Testis (tissue), 3 donors: ENCODE measurements around the gene LPAR5. TPM values are rescaled to one million over a fixed set of nuclear protein-coding genes. Genes with fewer than 3 reads are reported as not detected.

Source experiments
- DNase-seq: peaks from one replicate; pipeline ENCODE4 v3.0.0-alpha.2; 2019
- H3K27ac ChIP-seq, 2 donors: fragments of 200-600 bp; sonication (generic); one replicate each; pipeline ENCODE4 v1.5.1; 2019
- H3K27me3 ChIP-seq: fragments of 200-600 bp; sonication (generic); one replicate; pipeline ENCODE4 v1.5.1; 2019
- H3K36me3 ChIP-seq: fragments of 200-600 bp; sonication (generic); one replicate; pipeline ENCODE4 v1.5.1; 2017; ENCODE audit warnings: low read depth; ENCODE audit errors: missing control alignments
- H3K4me1 ChIP-seq: fragments of 200-600 bp; sonication (generic); one replicate; pipeline ENCODE4 v1.5.1; 2019
- H3K4me3 ChIP-seq, 2 donors: fragments of 200-600 bp; sonication (generic); one replicate each; pipeline ENCODE4 v1.5.1; 2017 to 2019
- H3K9me3 ChIP-seq: fragments of 200-600 bp; sonication (generic); one replicate; pipeline ENCODE4 v1.5.1; 2017
- CTCF ChIP-seq, 3 experiments: fragments of 450-650 bp in 2 of 3; fragments of 200-600 bp in 1 of 3; sonication (generic) in 1 of 3; IDR thresholded peaks; one replicate each; pipeline ENCODE4 v1.5.1; 2016 to 2019; ENCODE audit warnings: antibody characterized with exemption in 3 of 3, mild to moderate bottlenecking in 2 of 3, moderate library complexity in 1 of 3
- POLR2A ChIP-seq: fragments of 450-650 bp; IDR thresholded peaks from one replicate; pipeline ENCODE4 v1.6.1; 2017; ENCODE audit warnings: antibody characterized with exemption, mild to moderate bottlenecking, moderate library complexity
- WGBS, 2 donors: methylation state at CpG; one replicate each; pipeline ENCODE4 v1.1.5; 2018; 5-methylcytosine and 5-hydroxymethylcytosine counted together
- intact Hi-C: fragments of 100-400 bp; cut with DNase I; formaldehyde crosslinking; loops from one replicate; pipeline ENCODE4 v1.15.1; 2023; ENCODE audit warnings: low total_unique reads
- polyA plus RNA-seq: library from polyadenylated mRNA; stranded (reverse); fragments of 350-450 nt; fragmentation: Illumina TruSeq; extraction: RNeasy Lipid Tissue Mini Kit (QIAGEN cat#74804); gene quantifications from one replicate; pipeline ENCODE4 v1.2.3, GENCODE V29; 2014; ENCODE audit warnings: low read depth, low replicate concordance; ENCODE audit not compliant: insufficient read depth
- total RNA-seq, 2 donors: library from RNA; depleted of rRNA; stranded (reverse); fragments of >200 nt; gene quantifications; one replicate each; pipeline ENCODE4 v1.2.3, GENCODE V29; 2016

The LPAR5 gene
- total and polyA plus RNA-seq, 3 donors from 2014 or later: 1.5 to 3.1 (median 2.4) TPM

GRCh38 chr12:6630736-6631135, 5.0 kb downstream of the LPAR5 start:
- intact Hi-C loops: no loop called here
- TF ChIP-seq POLR2A (no peak), CTCF (IDR thresholded peaks at IDR 0.05) (no peak)
- no peaks in the 10 kb centered on the region for H3K27me3 ChIP-seq
- H3K27ac ChIP-seq: no peak overlapping the region
- no peaks in the 10 kb centered on the region for H3K36me3 ChIP-seq
- no peak overlapping the region for H3K4me3 ChIP-seq
- H3K4me1 ChIP-seq: peaks cover 12% of the 10 kb centered on the region
- H3K9me3 ChIP-seq: no peaks in the 10 kb centered on the region
- 38 to 54% methylated on average over 4 to 5 of the region's 5 CpGs for WGBS, 2 donors
- no peak for DNase-seq

- no peak for TF ChIP-seq CTCF (IDR thresholded peaks at IDR 0.05)
- no peak for TF ChIP-seq POLR2A
- H3K4me3 ChIP-seq: no peak overlapping the region
- WGBS, 2 donors: 60 to 70% methylated on average over 7 of the region's 7 CpGs
- H3K4me1 ChIP-seq: peaks cover 6% of the 10 kb centered on the region
- no peaks in the 10 kb centered on the region for H3K27me3 ChIP-seq
- no peak for DNase-seq
- H3K36me3 ChIP-seq: no peaks in the 10 kb centered on the region
- H3K27ac ChIP-seq: no peak overlapping the region
- no peaks in the 10 kb centered on the region for H3K9me3 ChIP-seq
- intact Hi-C loops: no loop called here
These were observed 8.1 kb downstream of the LPAR5 start for GRCh38 chr12:6627616-6628015.

- H3K4me1 ChIP-seq: no peaks in the 10 kb centered on the region
- intact Hi-C loops: no loop called here
- H3K4me3 ChIP-seq: no peak overlapping the region
- no peaks in the 10 kb centered on the region for H3K9me3 ChIP-seq
- no peak overlapping the region for H3K27ac ChIP-seq
- TF ChIP-seq CTCF (IDR thresholded peaks at IDR 0.05): no peak
- no peak for TF ChIP-seq POLR2A
- no peaks in the 10 kb centered on the region for H3K36me3 ChIP-seq
- no peaks in the 10 kb centered on the region for H3K27me3 ChIP-seq
- no peak for DNase-seq
- 48 to 55% methylated on average over 8 of the region's 8 CpGs for WGBS, 2 donors
These were observed 9.0 kb downstream of the LPAR5 start for GRCh38 chr12:6626654-6627283.

GRCh38 chr12:6620885-6621274, 14.9 kb downstream of the LPAR5 start:
- Histone ChIP-seq H3K4me3 (peak overlapping the region; percentile 20 to 27), H3K9me3 (no peaks in the 10 kb centered on the region), H3K27me3 (no peaks in the 10 kb centered on the region), H3K27ac (no peak overlapping the region), H3K36me3 (no peaks in the 10 kb centered on the region), H3K4me1 (no peaks in the 10 kb centered on the region)
- TF ChIP-seq POLR2A: no peak
- TF ChIP-seq CTCF (IDR thresholded peaks at IDR 0.05): no peak
- no peak for DNase-seq
- intact Hi-C loops: no loop called here
- 53 to 70% methylated on average over 7 to 29 of the region's 29 CpGs for WGBS, 2 donors
